ENCODE data around the gene SCFD2. TPM values are rescaled to one million over a fixed set of nuclear protein-coding genes. Genes with fewer than 3 reads are reported as not detected.

Gene SCFD2
- total and polyA plus RNA-seq, 7 donors: 5.8 to 13.3 (median 11.2) TPM

- no peaks in the 10 kb centered on the region for H3K36me3 ChIP-seq (ENCODE audit: insufficient read depth in 1 of 2, low read depth in 1 of 2)
- intact Hi-C loops (cut with DNase I): no loop called here
- no peaks in the 10 kb centered on the region for H3K9me3 ChIP-seq
- TF ChIP-seq CTCF (IDR thresholded peaks at IDR 0.05): no peak
- H3K4me3 ChIP-seq: no peak overlapping the region
- peaks cover 26% of the 10 kb centered on the region for H3K4me1 ChIP-seq
- DNase-seq: no peak
- no peak for ATAC-seq
- H3K27me3 ChIP-seq (ENCODE audit: insufficient read depth in 3 of 3, low read length in 2 of 3): no peaks in the 10 kb centered on the region
- no peak overlapping the region for H3K27ac ChIP-seq
- WGBS, 3 donors: 42 to 86% (median 52%) methylated on average over 1 of the region's 1 CpG
Measured at GRCh38 chr4:52873191-52873590, 492.7 kb downstream of the SCFD2 start.

- no peak for TF ChIP-seq CTCF (IDR thresholded peaks at IDR 0.05)
- Histone ChIP-seq H3K4me3 (no peak overlapping the region), H3K27ac (no peak overlapping the region), H3K36me3 (ENCODE audit: insufficient read depth in 1 of 2, low read depth in 1 of 2) (peaks cover 0 to 3% of the 10 kb centered on the region in 2 donors), H3K9me3 (no peaks in the 10 kb centered on the region), H3K27me3 (ENCODE audit: insufficient read depth in 3 of 3, low read length in 2 of 3) (no peaks in the 10 kb centered on the region), H3K4me1 (peaks cover 23% of the 10 kb centered on the region)
- 27 to 54% (median 37%) methylated on average over 4 of the region's 4 CpGs for WGBS, 3 donors
- DNase-seq (no peak), ATAC-seq (peak in 2 of 4 donors; percentile 54 to 68)
- intact Hi-C loops (cut with DNase I): no loop called here
Measured at GRCh38 chr4:52870225-52870624, 495.6 kb downstream of the SCFD2 start.

- H3K9me3 ChIP-seq: no peaks in the 10 kb centered on the region
- no peaks in the 10 kb centered on the region for H3K27me3 ChIP-seq (ENCODE audit: insufficient read depth in 3 of 3, low read length in 2 of 3)
- H3K4me3 ChIP-seq: peak overlapping the region; percentile 46
- peaks cover 23% of the 10 kb centered on the region for H3K4me1 ChIP-seq
- DNase-seq (no peak), ATAC-seq (peak in 1 of 4 donors; percentile 22)
- TF ChIP-seq CTCF (IDR thresholded peaks at IDR 0.05): no peak
- H3K36me3 ChIP-seq (ENCODE audit: insufficient read depth in 1 of 2, low read depth in 1 of 2): peaks cover 0 to 3% of the 10 kb centered on the region in 2 donors
- intact Hi-C loops (cut with DNase I): loop anchor here (10.0 kb wide), 1 partner anchor 155 kb away; no protein-coding TSS in a partner anchor
- 6 to 44% (median 21%) methylated on average over 1 of the region's 1 CpG for WGBS, 3 donors
- peak overlapping the region; percentile 23 for H3K27ac ChIP-seq
Measured at GRCh38 chr4:52869656-52870055, 496.2 kb downstream of the SCFD2 start.

- H3K4me3 ChIP-seq: peak overlapping the region; percentile 46
- ATAC-seq (peak; percentile 76 to 93 (median 82)), DNase-seq (peak; percentile 66 to 84)
- WGBS, 3 donors: 8 to 13% (median 12%) methylated on average over 12 of the region's 12 CpGs
- peaks cover 0 to 3% of the 10 kb centered on the region in 2 donors for H3K36me3 ChIP-seq (ENCODE audit: insufficient read depth in 1 of 2, low read depth in 1 of 2)
- H3K27me3 ChIP-seq (ENCODE audit: insufficient read depth in 3 of 3, low read length in 2 of 3): no peaks in the 10 kb centered on the region
- intact Hi-C loops (cut with DNase I): loop anchor here (10.0 kb wide), 1 partner anchor 154 kb away; no protein-coding TSS in a partner anchor
- H3K27ac ChIP-seq: peak overlapping the region; percentile 23
- peaks cover 21% of the 10 kb centered on the region for H3K4me1 ChIP-seq
- H3K9me3 ChIP-seq: no peaks in the 10 kb centered on the region
- no peak for TF ChIP-seq CTCF (IDR thresholded peaks at IDR 0.05)
Measured at GRCh38 chr4:52869196-52869595, 496.7 kb downstream of the SCFD2 start.

GRCh38 chr4:52868133-52868532, 497.7 kb downstream of the SCFD2 start:
- intact Hi-C loops (cut with DNase I): loop anchor here (10.0 kb wide), 1 partner anchor 153 kb away; no protein-coding TSS in a partner anchor
- Histone ChIP-seq H3K4me3 (no peak overlapping the region), H3K4me1 (peaks cover 20% of the 10 kb centered on the region), H3K36me3 (ENCODE audit: insufficient read depth in 1 of 2, low read depth in 1 of 2) (peaks cover 0 to 3% of the 10 kb centered on the region in 2 donors), H3K27ac (no peak overlapping the region), H3K27me3 (ENCODE audit: insufficient read depth in 3 of 3, low read length in 2 of 3) (no peaks in the 10 kb centered on the region), H3K9me3 (no peaks in the 10 kb centered on the region)
- no peak for TF ChIP-seq CTCF (IDR thresholded peaks at IDR 0.05)
- ATAC-seq (peak; percentile 70 to 86 (median 84)), DNase-seq (peak; percentile 14 to 60)
- WGBS, 3 donors: 41 to 53% (median 47%) methylated on average over 8 of the region's 8 CpGs
